Inferior parietal cortex (tissue), 1 donor: ENCODE data around the gene KLHDC3.
A peak's percentile ranks its signal among the peaks of the same experiment; 100 is the strongest.

Experiments
- DNase-seq: peaks from one replicate; pipeline ENCODE4 v3.0.0-alpha.2; 2016; ENCODE audit errors: extremely low spot score

KLHDC3 gene

DNA sequence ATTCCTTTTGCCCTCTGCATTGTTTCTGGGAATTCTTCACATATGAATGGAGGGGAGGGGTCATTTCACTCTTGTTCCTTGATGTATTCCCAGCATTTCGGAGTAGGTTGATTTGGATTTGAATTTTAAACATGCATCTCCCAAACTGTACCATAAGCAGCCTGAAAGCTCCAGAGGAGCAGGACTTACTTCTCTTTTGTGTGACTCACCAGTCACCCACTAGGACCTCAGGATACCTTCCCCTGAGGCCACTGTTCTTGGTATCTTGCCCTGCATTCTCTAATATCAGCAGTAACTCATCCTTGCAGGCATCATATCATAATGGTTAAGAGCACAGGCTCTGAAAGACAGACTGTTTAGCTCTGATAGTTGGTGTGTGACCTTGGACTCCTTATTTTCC lies 44.5 kb downstream of the KLHDC3 start:
- DNase-seq = no peak

DNA sequence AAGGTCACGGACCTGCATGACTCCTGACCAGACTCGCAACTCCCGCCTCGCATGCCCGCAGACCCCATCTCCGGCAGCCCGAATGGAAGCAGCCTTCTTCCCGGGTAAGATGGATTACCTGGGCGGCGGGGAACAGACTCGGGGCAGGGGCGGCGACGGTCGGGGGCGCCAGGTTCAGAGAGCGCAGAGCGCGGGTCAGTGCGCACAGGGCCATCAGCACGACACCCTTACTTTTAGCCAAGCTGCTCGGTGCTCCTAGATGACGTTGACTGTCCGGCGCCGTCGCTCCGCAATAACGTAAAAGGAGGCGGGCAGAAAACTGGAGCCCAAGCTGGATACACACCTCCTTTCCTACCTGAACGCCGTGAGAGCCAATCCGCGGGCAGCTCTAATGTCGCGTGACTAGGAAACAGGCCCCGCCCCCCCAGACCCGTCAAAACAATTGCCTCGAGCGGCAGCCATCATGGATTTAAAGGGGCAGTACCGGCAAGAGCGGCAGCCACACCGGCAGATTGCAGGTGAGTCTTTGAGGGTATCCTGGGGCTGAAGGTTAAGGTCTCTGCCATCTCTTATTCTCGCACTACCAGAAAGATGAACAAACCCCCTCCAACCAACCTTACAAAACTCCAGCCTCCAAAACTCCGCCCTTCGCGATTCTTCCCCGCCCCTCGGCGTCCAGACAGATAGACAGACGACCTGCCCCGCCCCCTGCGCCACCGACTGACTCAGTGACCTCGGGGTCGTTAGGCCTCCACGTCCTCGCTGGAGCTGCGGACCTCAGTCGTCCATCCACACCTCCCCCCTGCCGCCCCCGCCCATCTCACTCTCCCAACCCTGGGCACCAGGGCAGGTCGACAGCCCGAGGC lies 45.4 kb downstream of the KLHDC3 start, which contains the start of the genes KLC4 and MRPL2:
Gene KLC4, plus strand, starts transcription at position 464 of the 866 bp plus-strand sequence. CDS start 1,705 bp downstream, outside the sequence.
Gene MRPL2, minus strand, starts transcription at position 267 of the 866 bp plus-strand sequence. Its CDS starts 53 bp downstream, at position 214.
- peak; percentile 99 for DNase-seq

DNA sequence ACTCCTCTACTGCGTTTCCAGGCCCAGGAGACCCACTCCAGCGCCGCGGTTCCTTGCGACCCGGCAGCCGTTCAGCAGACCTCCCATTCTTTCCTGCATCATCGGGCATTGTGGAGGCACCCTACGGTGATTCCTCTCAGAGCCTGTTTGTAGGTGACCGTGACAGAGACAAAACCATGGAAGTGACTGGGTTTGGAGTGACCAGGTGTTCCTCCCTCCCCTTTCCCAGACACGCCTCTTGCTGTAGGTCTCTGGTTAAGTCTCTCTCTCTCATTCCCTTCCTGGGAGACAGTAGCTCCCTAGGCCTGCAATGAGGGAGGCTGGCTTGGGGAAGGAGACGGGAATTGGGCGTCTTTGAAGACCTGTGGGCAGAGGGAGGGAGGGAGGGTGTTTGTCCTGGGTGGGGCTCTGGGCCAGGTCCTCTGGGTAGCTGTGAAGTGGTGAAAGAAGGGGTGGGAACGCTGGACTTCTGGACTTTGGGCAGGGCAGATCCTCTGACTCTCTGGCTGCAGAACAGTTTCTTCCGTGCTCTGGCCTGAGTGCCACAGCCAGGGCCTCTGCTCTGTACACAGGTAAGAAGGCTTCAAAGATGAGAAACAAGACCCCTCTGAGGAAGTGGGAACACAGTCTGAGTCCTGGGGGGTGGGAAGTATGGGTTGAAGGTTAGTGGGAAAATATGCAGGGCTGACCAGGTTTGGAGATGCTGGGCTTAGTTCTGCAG lies 46.1 kb downstream of the KLHDC3 start:
- no peak for DNase-seq

DNA sequence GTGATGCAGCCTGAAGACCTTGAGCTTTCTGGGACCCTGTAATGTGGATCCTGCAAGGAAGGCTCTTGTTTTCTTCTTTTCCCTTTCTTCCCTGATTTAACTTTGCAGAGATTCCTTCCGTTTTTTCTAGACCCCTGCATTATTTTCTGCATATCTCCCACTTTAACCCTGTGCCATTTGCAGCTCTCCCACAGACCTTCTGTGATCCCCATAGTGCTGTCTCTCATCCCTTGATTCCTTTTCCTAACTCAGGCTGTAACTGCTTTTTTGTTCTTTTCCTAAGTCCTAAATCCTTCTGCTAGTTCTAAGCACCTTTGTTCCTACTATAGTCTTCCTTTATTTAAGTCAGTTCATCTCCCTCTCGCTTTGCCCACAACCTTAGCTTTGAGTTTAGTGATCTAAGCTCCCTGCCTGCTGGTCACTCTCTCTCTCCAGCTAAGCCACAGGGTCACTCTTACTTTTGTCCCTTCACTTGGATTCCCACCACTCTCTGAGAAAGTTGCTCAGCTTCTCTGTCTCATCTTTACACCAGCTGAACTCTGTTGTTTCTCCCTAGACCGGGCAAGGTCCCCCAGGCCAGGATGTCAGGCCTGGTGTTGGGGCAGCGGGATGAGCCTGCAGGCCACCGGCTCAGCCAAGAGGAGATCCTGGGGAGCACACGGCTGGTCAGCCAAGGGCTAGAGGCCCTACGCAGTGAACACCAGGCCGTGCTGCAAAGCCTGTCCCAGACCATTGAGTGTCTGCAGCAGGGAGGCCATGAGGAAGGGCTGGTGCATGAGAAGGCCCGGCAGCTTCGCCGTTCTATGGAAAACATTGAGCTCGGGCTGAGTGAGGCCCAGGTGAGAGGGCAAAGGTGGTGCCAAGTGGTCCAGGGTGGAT lies 46.9 kb downstream of the KLHDC3 start:
- no peak for DNase-seq

DNA sequence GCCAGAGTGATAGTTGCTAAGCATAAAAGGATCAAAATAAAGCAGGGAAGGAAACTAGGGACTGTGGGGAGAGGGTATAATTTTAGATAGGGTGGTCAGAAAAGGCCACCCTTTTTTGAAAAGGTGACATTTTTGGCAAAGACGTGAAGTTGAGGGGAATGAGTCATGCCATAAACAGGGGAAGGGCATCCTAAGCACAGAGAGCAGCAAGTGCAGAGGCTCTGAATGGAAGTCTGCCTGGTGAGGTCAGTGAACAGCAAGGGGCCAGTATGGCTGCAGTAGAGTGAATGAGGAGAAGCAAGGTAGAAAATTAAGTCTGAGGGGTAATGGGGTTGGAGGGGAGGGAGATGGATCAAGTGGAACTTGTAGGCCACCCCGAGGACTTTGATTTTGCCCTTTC lies 47.8 kb downstream of the KLHDC3 start:
- DNase-seq = no peak

DNA sequence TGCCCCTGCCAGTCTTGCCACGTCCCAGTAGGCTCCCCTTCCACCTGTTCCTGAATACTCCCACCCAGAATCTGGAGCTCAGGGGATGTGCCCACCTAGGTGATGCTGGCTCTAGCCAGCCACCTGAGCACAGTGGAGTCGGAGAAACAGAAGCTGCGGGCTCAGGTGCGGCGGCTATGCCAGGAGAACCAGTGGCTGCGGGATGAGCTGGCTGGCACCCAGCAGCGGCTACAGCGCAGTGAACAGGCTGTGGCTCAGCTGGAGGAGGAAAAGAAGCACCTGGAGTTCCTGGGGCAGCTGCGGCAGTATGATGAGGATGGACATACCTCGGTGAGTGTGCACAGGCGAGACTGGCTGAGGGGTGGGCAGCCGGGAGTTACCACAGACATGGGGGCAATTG lies 48.8 kb downstream of the KLHDC3 start:
- no peak for DNase-seq

DNA sequence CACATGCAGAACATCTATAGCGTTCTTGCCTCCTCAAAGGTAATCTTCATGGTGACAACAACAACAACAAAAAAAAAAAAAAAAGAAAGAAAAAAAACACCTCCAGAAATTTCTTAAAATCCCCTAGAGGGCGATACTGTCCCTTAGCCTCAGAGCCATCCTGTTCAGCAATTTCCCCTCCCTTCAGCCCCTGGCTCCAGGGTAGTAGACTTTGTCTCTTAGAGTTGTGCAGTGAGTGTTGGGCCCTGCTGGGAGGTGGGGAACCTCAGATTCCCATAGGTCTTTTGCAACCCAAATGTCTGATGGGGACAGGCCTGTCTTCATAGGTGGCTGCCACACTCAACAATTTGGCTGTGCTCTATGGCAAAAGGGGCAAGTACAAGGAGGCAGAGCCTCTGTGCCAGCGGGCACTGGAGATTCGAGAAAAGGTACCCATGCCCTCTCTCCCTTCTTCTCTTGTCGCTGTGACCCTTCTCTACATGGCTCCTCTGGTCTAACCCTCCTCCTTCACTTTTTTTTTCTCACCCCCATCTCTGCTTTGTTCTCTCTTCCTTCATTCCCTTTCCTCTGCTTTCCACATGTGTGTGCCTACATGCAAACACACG lies 56.1 kb downstream of the KLHDC3 start:
- no peak for DNase-seq
